HepG2 (cell line): Measurements from ENCODE around the gene VARS2. TPM values are rescaled to one million over a fixed set of nuclear protein-coding genes. Genes with fewer than 3 reads are reported as not detected.

ENCODE experiments used
- EHMT2 ChIP-seq: fragments of 200-600 bp; sonication (generic); IDR thresholded peaks from 2 replicates; pipeline ENCODE4 v1.7.0; 2017; ENCODE audit warnings: antibody characterized with exemption, low read depth, low read length, borderline replicate concordance
- NCOA1 ChIP-seq: sonication (generic); formaldehyde crosslinking; IDR thresholded peaks from 2 replicates; pipeline ENCODE4 v1.9.0; 2021; ENCODE audit warnings: missing genetic modification reagents
- RELA ChIP-seq: sonication (generic); formaldehyde crosslinking; IDR thresholded peaks from 2 replicates; pipeline ENCODE4 v1.4.0; 2020; ENCODE audit warnings: missing genetic modification reagents
- RFXAP ChIP-seq: sonication (generic); formaldehyde crosslinking; IDR thresholded peaks from 2 replicates; pipeline ENCODE4 v1.4.0; 2020; ENCODE audit warnings: missing genetic modification reagents, borderline replicate concordance
- ZBTB7A ChIP-seq: sonication (generic); formaldehyde crosslinking; IDR thresholded peaks from 2 replicates; pipeline ENCODE4 v1.8.0; 2022; ENCODE audit warnings: mild to moderate bottlenecking, missing genetic modification reagents
- ZBTB7B ChIP-seq: sonication (generic); formaldehyde crosslinking; IDR thresholded peaks from 2 replicates; pipeline ENCODE4 v1.4.0; 2020; ENCODE audit warnings: missing genetic modification reagents
- ZFP41 ChIP-seq: sonication (generic); formaldehyde crosslinking; IDR thresholded peaks from 2 replicates; pipeline ENCODE4 v1.4.0; 2020; ENCODE audit warnings: mild to moderate bottlenecking, missing genetic modification reagents, borderline replicate concordance
- ZNF746 ChIP-seq: sonication (generic); formaldehyde crosslinking; IDR thresholded peaks from 2 replicates; pipeline ENCODE4 v1.8.0; 2022; ENCODE audit warnings: mild to moderate bottlenecking, missing genetic modification reagents
- ZNF768 ChIP-seq: sonication (generic); formaldehyde crosslinking; IDR thresholded peaks from 2 replicates; pipeline ENCODE4 v1.4.0; 2020; ENCODE audit warnings: missing genetic modification reagents
- ZNF776 ChIP-seq: sonication (generic); formaldehyde crosslinking; IDR thresholded peaks from 2 replicates; pipeline ENCODE4 v1.4.0; 2020; ENCODE audit warnings: mild to moderate bottlenecking, missing genetic modification reagents
- ZNF841 ChIP-seq: sonication (generic); formaldehyde crosslinking; IDR thresholded peaks from 2 replicates; pipeline ENCODE4 v1.8.1; 2023; ENCODE audit warnings: missing genetic modification reagents, borderline replicate concordance
- polyA plus RNA-seq, 8 experiments: library from polyadenylated mRNA; depleted of rRNA in 3 of 8; stranded (reverse) in 7 of 8; unstranded in 1 of 8; fragments of >200 nt; fragmentation: Illumina TruSeq in 4 of 8; extraction: Trizol in 4 of 8; gene quantifications; 2 replicates each; pipeline versions ENCODE4 v1.2.1 to v1.2.3, GENCODE V29; 2011 to 2016; ENCODE audit warnings: low read depth in 4 of 8, missing spikeins in 1 of 8, mixed read lengths in 1 of 8; ENCODE audit not compliant: insufficient read depth in 1 of 8
- total RNA-seq, 5 experiments: library from RNA; depleted of rRNA; stranded (reverse); fragments of >200 nt; fragmentation: Illumina TruSeq; extraction: Trizol; gene quantifications; 2 replicates each; pipeline ENCODE4 v1.2.3, GENCODE V29; 2016; ENCODE audit warnings: low read depth in 1 of 5
- TF ChIP-seq, protein P1 (sequence below): IDR thresholded peaks from 2 replicates; pipeline ENCODE4 v1.6.1; 2012; ENCODE audit warnings: low read length, improper control_type of control experiment
- TF ChIP-seq, protein P2 (sequence below): fragments of 450-650 bp; IDR thresholded peaks from 2 replicates; pipeline ENCODE4 v1.6.1; 2017
- TF ChIP-seq, protein P3 (sequence below): sonication (generic); formaldehyde crosslinking; IDR thresholded peaks from 2 replicates; pipeline ENCODE4 v1.4.0; 2020; ENCODE audit warnings: missing genetic modification reagents
- TF ChIP-seq, protein P4 (sequence below): sonication (generic); formaldehyde crosslinking; IDR thresholded peaks from 2 replicates; pipeline ENCODE4 v1.4.0; 2020; ENCODE audit warnings: mild to moderate bottlenecking, missing genetic modification reagents

Gene VARS2
- total and polyA plus RNA-seq, 2 of the 13 experiments (the other 11 are each of a cell fraction or from before 2014, with no cell fraction given): 61.8 to 71.8 TPM

DNA sequence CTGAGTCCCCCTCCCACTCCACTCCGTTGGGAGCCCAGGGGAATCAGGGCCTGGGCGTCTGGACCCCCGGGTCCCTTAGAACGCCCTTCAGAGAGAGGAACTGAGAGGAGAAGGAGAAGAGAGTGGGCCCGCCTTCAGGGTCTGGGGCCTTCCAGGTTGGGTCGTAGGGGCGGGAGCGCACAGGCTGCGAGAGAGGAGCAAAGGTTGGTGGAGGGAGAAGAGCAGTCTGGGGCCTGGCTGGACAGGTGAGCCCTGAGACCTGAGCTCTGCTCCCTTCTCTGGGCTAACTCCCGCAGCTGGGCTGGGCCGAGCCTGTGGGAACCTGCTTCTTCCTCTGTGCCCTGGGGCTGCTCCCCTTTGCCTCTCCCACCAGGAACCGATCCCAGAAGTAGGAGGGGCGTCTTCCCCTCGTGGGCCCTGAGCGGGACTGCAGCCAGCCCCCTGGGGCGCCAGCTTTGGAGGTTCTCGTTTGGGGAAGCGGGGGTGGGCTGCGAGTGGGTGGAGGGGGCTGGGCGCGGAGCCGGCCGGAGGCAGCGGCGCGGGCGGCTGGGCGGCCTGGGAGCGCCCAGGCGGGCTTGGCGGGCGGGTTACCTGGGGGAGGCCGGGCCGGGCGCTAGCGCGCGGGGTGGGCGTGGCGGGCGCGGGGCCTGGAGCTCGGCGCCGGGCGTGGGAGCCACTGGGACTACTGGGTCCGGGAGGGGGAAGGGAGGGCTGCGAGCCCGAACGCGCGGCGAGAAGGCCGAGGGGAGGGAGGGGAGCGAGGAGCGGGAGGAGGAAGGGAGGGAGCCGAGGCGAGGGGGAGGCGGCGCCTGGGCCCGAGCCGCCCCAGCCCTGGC lies 30.1 kb upstream of the VARS2 start, which contains the start of gene DDR1 (continued):
- TF ChIP-seq ZNF768 (CRISPR knock-in tag) (peak; percentile 30; the same call in 1 of the 2 replicates), ZNF746 (CRISPR knock-in tag) (no peak), ZFP41 (no peak), RFXAP (CRISPR knock-in tag) (no peak), ZNF776 (CRISPR knock-in tag) (no peak; the same call in 1 of the 2 replicates), EHMT2 (no peak), ZBTB7A (peak; percentile 44; the same call in 1 of the 2 replicates), ZNF841 (CRISPR knock-in tag) (no peak), RELA (CRISPR knock-in tag) (no peak), ZBTB7B (no peak; the same call in 1 of the 2 replicates), NCOA1 (CRISPR knock-in tag) (no peak)
- TF ChIP-seq, protein P1, sequence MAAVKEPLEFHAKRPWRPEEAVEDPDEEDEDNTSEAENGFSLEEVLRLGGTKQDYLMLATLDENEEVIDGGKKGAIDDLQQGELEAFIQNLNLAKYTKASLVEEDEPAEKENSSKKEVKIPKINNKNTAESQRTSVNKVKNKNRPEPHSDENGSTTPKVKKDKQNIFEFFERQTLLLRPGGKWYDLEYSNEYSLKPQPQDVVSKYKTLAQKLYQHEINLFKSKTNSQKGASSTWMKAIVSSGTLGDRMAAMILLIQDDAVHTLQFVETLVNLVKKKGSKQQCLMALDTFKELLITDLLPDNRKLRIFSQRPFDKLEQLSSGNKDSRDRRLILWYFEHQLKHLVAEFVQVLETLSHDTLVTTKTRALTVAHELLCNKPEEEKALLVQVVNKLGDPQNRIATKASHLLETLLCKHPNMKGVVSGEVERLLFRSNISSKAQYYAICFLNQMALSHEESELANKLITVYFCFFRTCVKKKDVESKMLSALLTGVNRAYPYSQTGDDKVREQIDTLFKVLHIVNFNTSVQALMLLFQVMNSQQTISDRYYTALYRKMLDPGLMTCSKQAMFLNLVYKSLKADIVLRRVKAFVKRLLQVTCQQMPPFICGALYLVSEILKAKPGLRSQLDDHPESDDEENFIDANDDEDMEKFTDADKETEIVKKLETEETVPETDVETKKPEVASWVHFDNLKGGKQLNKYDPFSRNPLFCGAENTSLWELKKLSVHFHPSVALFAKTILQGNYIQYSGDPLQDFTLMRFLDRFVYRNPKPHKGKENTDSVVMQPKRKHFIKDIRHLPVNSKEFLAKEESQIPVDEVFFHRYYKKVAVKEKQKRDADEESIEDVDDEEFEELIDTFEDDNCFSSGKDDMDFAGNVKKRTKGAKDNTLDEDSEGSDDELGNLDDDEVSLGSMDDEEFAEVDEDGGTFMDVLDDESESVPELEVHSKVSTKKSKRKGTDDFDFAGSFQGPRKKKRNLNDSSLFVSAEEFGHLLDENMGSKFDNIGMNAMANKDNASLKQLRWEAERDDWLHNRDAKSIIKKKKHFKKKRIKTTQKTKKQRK: no peak
- TF ChIP-seq, protein P2, sequence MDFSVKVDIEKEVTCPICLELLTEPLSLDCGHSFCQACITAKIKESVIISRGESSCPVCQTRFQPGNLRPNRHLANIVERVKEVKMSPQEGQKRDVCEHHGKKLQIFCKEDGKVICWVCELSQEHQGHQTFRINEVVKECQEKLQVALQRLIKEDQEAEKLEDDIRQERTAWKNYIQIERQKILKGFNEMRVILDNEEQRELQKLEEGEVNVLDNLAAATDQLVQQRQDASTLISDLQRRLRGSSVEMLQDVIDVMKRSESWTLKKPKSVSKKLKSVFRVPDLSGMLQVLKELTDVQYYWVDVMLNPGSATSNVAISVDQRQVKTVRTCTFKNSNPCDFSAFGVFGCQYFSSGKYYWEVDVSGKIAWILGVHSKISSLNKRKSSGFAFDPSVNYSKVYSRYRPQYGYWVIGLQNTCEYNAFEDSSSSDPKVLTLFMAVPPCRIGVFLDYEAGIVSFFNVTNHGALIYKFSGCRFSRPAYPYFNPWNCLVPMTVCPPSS: no peak
- TF ChIP-seq, protein P3, sequence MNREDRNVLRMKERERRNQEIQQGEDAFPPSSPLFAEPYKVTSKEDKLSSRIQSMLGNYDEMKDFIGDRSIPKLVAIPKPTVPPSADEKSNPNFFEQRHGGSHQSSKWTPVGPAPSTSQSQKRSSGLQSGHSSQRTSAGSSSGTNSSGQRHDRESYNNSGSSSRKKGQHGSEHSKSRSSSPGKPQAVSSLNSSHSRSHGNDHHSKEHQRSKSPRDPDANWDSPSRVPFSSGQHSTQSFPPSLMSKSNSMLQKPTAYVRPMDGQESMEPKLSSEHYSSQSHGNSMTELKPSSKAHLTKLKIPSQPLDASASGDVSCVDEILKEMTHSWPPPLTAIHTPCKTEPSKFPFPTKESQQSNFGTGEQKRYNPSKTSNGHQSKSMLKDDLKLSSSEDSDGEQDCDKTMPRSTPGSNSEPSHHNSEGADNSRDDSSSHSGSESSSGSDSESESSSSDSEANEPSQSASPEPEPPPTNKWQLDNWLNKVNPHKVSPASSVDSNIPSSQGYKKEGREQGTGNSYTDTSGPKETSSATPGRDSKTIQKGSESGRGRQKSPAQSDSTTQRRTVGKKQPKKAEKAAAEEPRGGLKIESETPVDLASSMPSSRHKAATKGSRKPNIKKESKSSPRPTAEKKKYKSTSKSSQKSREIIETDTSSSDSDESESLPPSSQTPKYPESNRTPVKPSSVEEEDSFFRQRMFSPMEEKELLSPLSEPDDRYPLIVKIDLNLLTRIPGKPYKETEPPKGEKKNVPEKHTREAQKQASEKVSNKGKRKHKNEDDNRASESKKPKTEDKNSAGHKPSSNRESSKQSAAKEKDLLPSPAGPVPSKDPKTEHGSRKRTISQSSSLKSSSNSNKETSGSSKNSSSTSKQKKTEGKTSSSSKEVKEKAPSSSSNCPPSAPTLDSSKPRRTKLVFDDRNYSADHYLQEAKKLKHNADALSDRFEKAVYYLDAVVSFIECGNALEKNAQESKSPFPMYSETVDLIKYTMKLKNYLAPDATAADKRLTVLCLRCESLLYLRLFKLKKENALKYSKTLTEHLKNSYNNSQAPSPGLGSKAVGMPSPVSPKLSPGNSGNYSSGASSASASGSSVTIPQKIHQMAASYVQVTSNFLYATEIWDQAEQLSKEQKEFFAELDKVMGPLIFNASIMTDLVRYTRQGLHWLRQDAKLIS: no peak
- TF ChIP-seq, protein P4, sequence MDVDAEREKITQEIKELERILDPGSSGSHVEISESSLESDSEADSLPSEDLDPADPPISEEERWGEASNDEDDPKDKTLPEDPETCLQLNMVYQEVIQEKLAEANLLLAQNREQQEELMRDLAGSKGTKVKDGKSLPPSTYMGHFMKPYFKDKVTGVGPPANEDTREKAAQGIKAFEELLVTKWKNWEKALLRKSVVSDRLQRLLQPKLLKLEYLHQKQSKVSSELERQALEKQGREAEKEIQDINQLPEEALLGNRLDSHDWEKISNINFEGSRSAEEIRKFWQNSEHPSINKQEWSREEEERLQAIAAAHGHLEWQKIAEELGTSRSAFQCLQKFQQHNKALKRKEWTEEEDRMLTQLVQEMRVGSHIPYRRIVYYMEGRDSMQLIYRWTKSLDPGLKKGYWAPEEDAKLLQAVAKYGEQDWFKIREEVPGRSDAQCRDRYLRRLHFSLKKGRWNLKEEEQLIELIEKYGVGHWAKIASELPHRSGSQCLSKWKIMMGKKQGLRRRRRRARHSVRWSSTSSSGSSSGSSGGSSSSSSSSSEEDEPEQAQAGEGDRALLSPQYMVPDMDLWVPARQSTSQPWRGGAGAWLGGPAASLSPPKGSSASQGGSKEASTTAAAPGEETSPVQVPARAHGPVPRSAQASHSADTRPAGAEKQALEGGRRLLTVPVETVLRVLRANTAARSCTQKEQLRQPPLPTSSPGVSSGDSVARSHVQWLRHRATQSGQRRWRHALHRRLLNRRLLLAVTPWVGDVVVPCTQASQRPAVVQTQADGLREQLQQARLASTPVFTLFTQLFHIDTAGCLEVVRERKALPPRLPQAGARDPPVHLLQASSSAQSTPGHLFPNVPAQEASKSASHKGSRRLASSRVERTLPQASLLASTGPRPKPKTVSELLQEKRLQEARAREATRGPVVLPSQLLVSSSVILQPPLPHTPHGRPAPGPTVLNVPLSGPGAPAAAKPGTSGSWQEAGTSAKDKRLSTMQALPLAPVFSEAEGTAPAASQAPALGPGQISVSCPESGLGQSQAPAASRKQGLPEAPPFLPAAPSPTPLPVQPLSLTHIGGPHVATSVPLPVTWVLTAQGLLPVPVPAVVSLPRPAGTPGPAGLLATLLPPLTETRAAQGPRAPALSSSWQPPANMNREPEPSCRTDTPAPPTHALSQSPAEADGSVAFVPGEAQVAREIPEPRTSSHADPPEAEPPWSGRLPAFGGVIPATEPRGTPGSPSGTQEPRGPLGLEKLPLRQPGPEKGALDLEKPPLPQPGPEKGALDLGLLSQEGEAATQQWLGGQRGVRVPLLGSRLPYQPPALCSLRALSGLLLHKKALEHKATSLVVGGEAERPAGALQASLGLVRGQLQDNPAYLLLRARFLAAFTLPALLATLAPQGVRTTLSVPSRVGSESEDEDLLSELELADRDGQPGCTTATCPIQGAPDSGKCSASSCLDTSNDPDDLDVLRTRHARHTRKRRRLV (CRISPR knock-in tag): no peak
